Measurements from ENCODE around the gene SPTBN5.

The SPTBN5 gene

GRCh38 chr15:41847981-41848380, 45.9 kb downstream of the SPTBN5 start:
- no peaks in the 10 kb centered on the region for H3K9me3 ChIP-seq (ENCODE audit: low read length)
- no peaks in the 10 kb centered on the region for H3K79me2 ChIP-seq (ENCODE audit: insufficient read depth, low read length)
- H3K4me1 ChIP-seq (ENCODE audit: insufficient read depth, low read length, severe bottlenecking), result no peaks in the 10 kb centered on the region
- no peak overlapping the region for H3K9ac ChIP-seq (ENCODE audit: low read length)
- H3K4me3 ChIP-seq (ENCODE audit: low read depth, low read length, poor library complexity, severe bottlenecking), result no peak overlapping the region
- TF ChIP-seq CTCF (IDR thresholded peaks at IDR 0.05; ENCODE audit: low read length) (no peak), EZH2 (IDR thresholded peaks at IDR 0.05; ENCODE audit: borderline replicate concordance, low read length) (no peak)
- H4K20me1 ChIP-seq (ENCODE audit: insufficient read depth, low read length), result no peaks in the 10 kb centered on the region
- H3K4me2 ChIP-seq (ENCODE audit: low read length), result no peak overlapping the region
- no peak overlapping the region for H2AFZ ChIP-seq (ENCODE audit: low read length)
- no peaks in the 10 kb centered on the region for H3F3A ChIP-seq (ENCODE audit: insufficient read depth, low read length)
- H3K36me3 ChIP-seq (ENCODE audit: insufficient read depth, low read length), result peaks cover 7% of the 10 kb centered on the region
- H3K27me3 ChIP-seq (ENCODE audit: insufficient read depth, low read length), result no peaks in the 10 kb centered on the region
- H3K27ac ChIP-seq (ENCODE audit: low read depth, low read length, poor library complexity, severe bottlenecking), result no peak overlapping the region
- H3K9me2 ChIP-seq (ENCODE audit: low read depth, low read length), result no peaks in the 10 kb centered on the region

- H3K9me2 ChIP-seq (ENCODE audit: low read depth, low read length), result no peaks in the 10 kb centered on the region
- no peaks in the 10 kb centered on the region for H3K9me3 ChIP-seq (ENCODE audit: low read length)
- H3K9ac ChIP-seq (ENCODE audit: low read length), result no peak overlapping the region
- no peaks in the 10 kb centered on the region for H3F3A ChIP-seq (ENCODE audit: insufficient read depth, low read length)
- no peaks in the 10 kb centered on the region for H3K79me2 ChIP-seq (ENCODE audit: insufficient read depth, low read length)
- no peak overlapping the region for H3K4me2 ChIP-seq (ENCODE audit: low read length)
- H3K27me3 ChIP-seq (ENCODE audit: insufficient read depth, low read length), result no peaks in the 10 kb centered on the region
- H4K20me1 ChIP-seq (ENCODE audit: insufficient read depth, low read length), result no peaks in the 10 kb centered on the region
- TF ChIP-seq EZH2 (IDR thresholded peaks at IDR 0.05; ENCODE audit: borderline replicate concordance, low read length), result no peak
- no peak for TF ChIP-seq CTCF (IDR thresholded peaks at IDR 0.05; ENCODE audit: low read length)
- H3K27ac ChIP-seq (ENCODE audit: low read depth, low read length, poor library complexity, severe bottlenecking), result no peak overlapping the region
- no peak overlapping the region for H3K4me3 ChIP-seq (ENCODE audit: low read depth, low read length, poor library complexity, severe bottlenecking)
- H2AFZ ChIP-seq (ENCODE audit: low read length), result no peak overlapping the region
- H3K36me3 ChIP-seq (ENCODE audit: insufficient read depth, low read length), result peaks cover 7% of the 10 kb centered on the region
- H3K4me1 ChIP-seq (ENCODE audit: insufficient read depth, low read length, severe bottlenecking), result no peaks in the 10 kb centered on the region
These were observed 46.6 kb downstream of the SPTBN5 start for GRCh38 chr15:41847206-41847605.

- Histone ChIP-seq H3K79me2 (ENCODE audit: insufficient read depth, low read length) (no peaks in the 10 kb centered on the region), H3K4me2 (ENCODE audit: low read length) (no peak overlapping the region), H3K27ac (ENCODE audit: low read depth, low read length, poor library complexity, severe bottlenecking) (no peak overlapping the region), H3K9me3 (ENCODE audit: low read length) (no peaks in the 10 kb centered on the region), H3K4me3 (ENCODE audit: low read depth, low read length, poor library complexity, severe bottlenecking) (no peak overlapping the region), H3K36me3 (ENCODE audit: insufficient read depth, low read length) (peaks cover 7% of the 10 kb centered on the region), H2AFZ (ENCODE audit: low read length) (no peak overlapping the region), H3K9ac (ENCODE audit: low read length) (no peak overlapping the region), H3K27me3 (ENCODE audit: insufficient read depth, low read length) (no peaks in the 10 kb centered on the region), H3F3A (ENCODE audit: insufficient read depth, low read length) (no peaks in the 10 kb centered on the region), H4K20me1 (ENCODE audit: insufficient read depth, low read length) (no peaks in the 10 kb centered on the region), H3K9me2 (ENCODE audit: low read depth, low read length) (no peaks in the 10 kb centered on the region), H3K4me1 (ENCODE audit: insufficient read depth, low read length, severe bottlenecking) (no peaks in the 10 kb centered on the region)
- TF ChIP-seq CTCF (IDR thresholded peaks at IDR 0.05; ENCODE audit: low read length) (no peak), EZH2 (IDR thresholded peaks at IDR 0.05; ENCODE audit: borderline replicate concordance, low read length) (no peak)
These were observed 49.0 kb downstream of the SPTBN5 start for GRCh38 chr15:41844814-41845213.
